Nephron progenitor cell (in vitro differentiated cells): ENCODE measurements around the gene TMEM178B.
"Not testable (repeated sequence)": the region's sequence is repeated elsewhere in the genome, so short reads cannot be mapped to it uniquely, and the experiment has no call there.

ENCODE experiments used
- DNase-seq: peaks from one replicate; pipeline ENCODE4 v3.0.0; 2021
- H3K27ac Mint-ChIP-seq: 2 replicates; pipeline ENCODE4 v1.8.0; 2021; ENCODE audit warnings: mild to moderate bottlenecking, moderate library complexity, mixed read lengths
- H3K27me3 Mint-ChIP-seq: 2 replicates; pipeline ENCODE4 v1.8.0; 2021; ENCODE audit warnings: mild to moderate bottlenecking, low read depth, mixed read lengths; ENCODE audit not compliant: poor library complexity
- H3K36me3 Mint-ChIP-seq: 2 replicates; pipeline ENCODE4 v1.8.0; 2021; ENCODE audit warnings: low read depth, mixed read lengths
- H3K4me1 Mint-ChIP-seq: 2 replicates; pipeline ENCODE4 v1.8.0; 2021; ENCODE audit warnings: mixed read lengths
- H3K4me3 Mint-ChIP-seq: 2 replicates; pipeline ENCODE4 v1.8.0; 2021; ENCODE audit warnings: mild to moderate bottlenecking, moderate library complexity, mixed read lengths
- H3K9me3 Mint-ChIP-seq: 2 replicates; pipeline ENCODE4 v1.8.0; 2021; ENCODE audit warnings: mild to moderate bottlenecking, moderate library complexity, mixed read lengths
- CTCF ChIP-seq: fragments of 200-600 bp; sonication (generic); IDR thresholded peaks from 2 replicates; pipeline ENCODE4 v1.5.0; 2021; ENCODE audit warnings: antibody characterized with exemption

The TMEM178B gene

GRCh38 chr7:141190495-141190894 is 116.6 kb downstream of the TMEM178B start:
- H3K9me3 Mint-ChIP-seq = no peaks in the 10 kb centered on the region
- TF ChIP-seq CTCF = no peak
- H3K4me1 Mint-ChIP-seq = no peaks in the 10 kb centered on the region

GRCh38 chr7:141191277-141191676 is 117.4 kb downstream of the TMEM178B start:
- Mint-ChIP-seq H3K27me3 (peaks cover 17% of the 10 kb centered on the region), H3K4me3 (no peak overlapping the region), H3K9me3 (no peaks in the 10 kb centered on the region), H3K27ac (no peak overlapping the region), H3K4me1 (no peaks in the 10 kb centered on the region), H3K36me3 (no peaks in the 10 kb centered on the region)
- no peak for TF ChIP-seq CTCF
- no peak for DNase-seq

More at GRCh38 chr7:141190495-141190894, 116.6 kb downstream of the TMEM178B start:
- Mint-ChIP-seq H3K27ac (no peak overlapping the region), H3K27me3 (peaks cover 12% of the 10 kb centered on the region), H3K4me3 (no peak overlapping the region), H3K36me3 (no peaks in the 10 kb centered on the region)
- DNase-seq = no peak

GRCh38 chr7:141193066-141193465 is 119.2 kb downstream of the TMEM178B start:
- no peaks in the 10 kb centered on the region for H3K36me3 Mint-ChIP-seq
- H3K27ac Mint-ChIP-seq = no peak overlapping the region
- peaks cover 8% of the 10 kb centered on the region for H3K4me1 Mint-ChIP-seq
- H3K4me3 Mint-ChIP-seq = no peak overlapping the region
- DNase-seq = no peak
- no peak for TF ChIP-seq CTCF
- peaks cover 18% of the 10 kb centered on the region for H3K27me3 Mint-ChIP-seq
- H3K9me3 Mint-ChIP-seq = no peaks in the 10 kb centered on the region

- not testable (repeated sequence) for H3K36me3 Mint-ChIP-seq, H3K9me3 Mint-ChIP-seq, DNase-seq, H3K4me3 Mint-ChIP-seq, H3K27ac Mint-ChIP-seq
- Mint-ChIP-seq H3K27me3 (peaks cover 18% of the 10 kb centered on the region), H3K4me1 (peaks cover 18% of the 10 kb centered on the region)
Observed at GRCh38 chr7:141195722-141196121, 121.9 kb downstream of the TMEM178B start.

- no peaks in the 10 kb centered on the region for H3K36me3 Mint-ChIP-seq
- no peak overlapping the region for H3K4me3 Mint-ChIP-seq
- H3K27me3 Mint-ChIP-seq = peaks cover 16% of the 10 kb centered on the region
- peaks cover 18% of the 10 kb centered on the region for H3K4me1 Mint-ChIP-seq
- DNase-seq = no peak
- no peaks in the 10 kb centered on the region for H3K9me3 Mint-ChIP-seq
- peak overlapping the region; percentile 23 for H3K27ac Mint-ChIP-seq
- no peak for TF ChIP-seq CTCF
Observed at GRCh38 chr7:141198194-141198958, 124.5 kb downstream of the TMEM178B start.

GRCh38 chr7:141200191-141201108 is 126.6 kb downstream of the TMEM178B start:
- H3K27ac Mint-ChIP-seq = no peak overlapping the region
- no peaks in the 10 kb centered on the region for H3K36me3 Mint-ChIP-seq
- no peaks in the 10 kb centered on the region for H3K9me3 Mint-ChIP-seq
- no peak for TF ChIP-seq CTCF
- H3K4me1 Mint-ChIP-seq = peaks cover 18% of the 10 kb centered on the region
- DNase-seq = no peak
- H3K4me3 Mint-ChIP-seq = no peak overlapping the region
- H3K27me3 Mint-ChIP-seq = peaks cover 19% of the 10 kb centered on the region
